ENCODE measurements around the gene OR52D1. TPM values are rescaled to one million over a fixed set of nuclear protein-coding genes. Genes with fewer than 3 reads are reported as not detected.

OR52D1 gene
- total and polyA plus RNA-seq, 2 of the 8 experiments (the other 6 are each of a cell fraction or from before 2014, with no cell fraction given) = not detected

- Histone ChIP-seq H3K27ac (ENCODE audit: low read depth, low read length) (no peak overlapping the region), H4K5ac (ENCODE audit: insufficient read length, low read depth, low read length) (no peak overlapping the region), H3K4me2 (ENCODE audit: insufficient read depth in 1 of 2, low read depth in 2 of 2, low read length in 2 of 2) (no peak overlapping the region), H3K14ac (ENCODE audit: insufficient read length) (no peak overlapping the region), H3K36me3 (ENCODE audit: control insufficient read depth in 2 of 4, insufficient read depth in 4 of 4, low read length in 3 of 4) (no peaks in the 10 kb centered on the region), H3K23ac (ENCODE audit: insufficient read length) (no peak overlapping the region), H3K23me2 (ENCODE audit: low read depth, low read length) (no peaks in the 10 kb centered on the region), H2AK5ac (ENCODE audit: low read depth, low read length) (no peak overlapping the region), H2AFZ (ENCODE audit: low read length) (no peak overlapping the region), H3K56ac (replicated peaks; ENCODE audit: insufficient read length, low read depth, low read length) (no peak overlapping the region), H2BK5ac (ENCODE audit: low read depth, low read length) (no peak overlapping the region), H3K79me1 (ENCODE audit: low read depth, low read length) (no peaks in the 10 kb centered on the region), H4K8ac (ENCODE audit: extremely low read depth, insufficient read depth, low read length) (no peak overlapping the region), H3K4me3 (ENCODE audit: extremely low read depth in 1 of 4, insufficient read depth in 2 of 4, low read depth in 3 of 4, low read length in 4 of 4) (no peak overlapping the region), H3K9ac (replicated peaks in 1 of 4; ENCODE audit: extremely low read depth in 1 of 4, low read depth in 3 of 4, low read length in 3 of 4) (no peak overlapping the region), H2BK120ac (replicated peaks; ENCODE audit: low read depth, low read length) (no peak overlapping the region), H3K9me3 (ENCODE audit: insufficient read depth in 2 of 2, low read depth in 1 of 2, low read length in 1 of 2) (no peaks in the 10 kb centered on the region; a peak in 1 of 4 replicates), H2BK20ac (ENCODE audit: low read length) (no peak overlapping the region), H4K20me1 (replicated peaks in 1 of 2; ENCODE audit: control insufficient read depth in 1 of 2, insufficient read depth in 2 of 2, low read length in 2 of 2) (no peaks in the 10 kb centered on the region), H3K4me1 (replicated peaks in 1 of 4; ENCODE audit: control insufficient read depth in 3 of 4, insufficient read depth in 4 of 4, low read length in 3 of 4) (peaks cover 0 to 2% (median 0%) of the 10 kb centered on the region in 4 experiments; a peak in 1 of 7 replicates), H4K91ac (replicated peaks; ENCODE audit: insufficient read length, low read length) (no peak overlapping the region), H3K4ac (replicated peaks; ENCODE audit: insufficient read length, low read depth, low read length) (no peak overlapping the region), H3K79me2 (ENCODE audit: control insufficient read depth in 1 of 2, insufficient read depth in 2 of 2, low read length in 2 of 2) (no peaks in the 10 kb centered on the region), H3K18ac (ENCODE audit: extremely low read depth, low read length) (no peak overlapping the region), H2BK12ac (ENCODE audit: low read depth, low read length) (no peak overlapping the region), H3K27me3 (replicated peaks in 1 of 4; ENCODE audit: control insufficient read depth in 3 of 4, extremely low read depth in 1 of 4, insufficient read depth in 3 of 4, low read length in 3 of 4) (no peaks in the 10 kb centered on the region), H2BK15ac (ENCODE audit: low read length) (no peak overlapping the region)
- ChIA-PET POLR2A (ENCODE audit: partially characterized antibody) (no interaction called here), CTCF (ENCODE audit: partially characterized antibody) (interaction anchor here (0.7 to 1.4 kb wide), 3 partner anchors 8 to 24 kb away, joined by 3 to 4 read pairs (median 3); no protein-coding TSS in a partner anchor)
- TF ChIP-seq TBP (IDR thresholded peaks at IDR 0.05; ENCODE audit: low read depth, low read length) = no peak
- DNase-seq (ENCODE audit: low read depth in 1 of 2, low spot score in 2 of 2) = no peak
- FAIRE-seq = no peak
Measured at GRCh38 chr11:5514841-5515240, 26.4 kb downstream of the OR52D1 start.
